Hepatocyte (in vitro differentiated cells): ENCODE measurements around the gene SMG7.

Experiments used
- EZH2 ChIP-seq: fragments of 200-600 bp; sonication (generic); IDR thresholded peaks from 2 replicates; pipeline ENCODE4 v1.6.1; 2016; ENCODE audit warnings: antibody characterized with exemption, mild to moderate bottlenecking, borderline replicate concordance
- TF ChIP-seq, protein P1 (sequence below): fragments of 200-600 bp; sonication (generic); IDR thresholded peaks from 2 replicates; pipeline ENCODE4 v1.5.1; 2016; ENCODE audit warnings: antibody characterized with exemption, mild to moderate bottlenecking; ENCODE audit not compliant: poor library complexity

DNA sequence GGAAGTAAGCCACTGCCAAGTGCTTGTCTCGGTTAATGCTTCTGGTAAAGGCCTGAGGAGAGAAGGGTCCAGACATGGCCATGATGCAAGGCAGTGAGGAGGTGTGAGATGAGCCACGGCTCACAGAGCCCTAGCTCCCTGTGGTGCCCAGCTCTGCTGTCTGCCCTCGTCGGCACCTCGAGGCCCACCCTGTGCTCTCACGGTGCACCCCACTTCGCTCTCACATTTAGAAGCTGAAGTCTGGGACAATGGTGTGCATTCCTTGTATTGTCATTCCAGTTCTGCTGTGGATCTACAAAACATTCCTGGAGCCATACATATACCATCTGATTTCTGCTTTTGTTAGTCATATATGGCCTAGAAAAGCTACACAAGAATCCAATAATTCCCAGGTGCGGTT lies 114.6 kb downstream of the SMG7 start:
- TF ChIP-seq, protein P1, sequence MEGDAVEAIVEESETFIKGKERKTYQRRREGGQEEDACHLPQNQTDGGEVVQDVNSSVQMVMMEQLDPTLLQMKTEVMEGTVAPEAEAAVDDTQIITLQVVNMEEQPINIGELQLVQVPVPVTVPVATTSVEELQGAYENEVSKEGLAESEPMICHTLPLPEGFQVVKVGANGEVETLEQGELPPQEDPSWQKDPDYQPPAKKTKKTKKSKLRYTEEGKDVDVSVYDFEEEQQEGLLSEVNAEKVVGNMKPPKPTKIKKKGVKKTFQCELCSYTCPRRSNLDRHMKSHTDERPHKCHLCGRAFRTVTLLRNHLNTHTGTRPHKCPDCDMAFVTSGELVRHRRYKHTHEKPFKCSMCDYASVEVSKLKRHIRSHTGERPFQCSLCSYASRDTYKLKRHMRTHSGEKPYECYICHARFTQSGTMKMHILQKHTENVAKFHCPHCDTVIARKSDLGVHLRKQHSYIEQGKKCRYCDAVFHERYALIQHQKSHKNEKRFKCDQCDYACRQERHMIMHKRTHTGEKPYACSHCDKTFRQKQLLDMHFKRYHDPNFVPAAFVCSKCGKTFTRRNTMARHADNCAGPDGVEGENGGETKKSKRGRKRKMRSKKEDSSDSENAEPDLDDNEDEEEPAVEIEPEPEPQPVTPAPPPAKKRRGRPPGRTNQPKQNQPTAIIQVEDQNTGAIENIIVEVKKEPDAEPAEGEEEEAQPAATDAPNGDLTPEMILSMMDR: no peak
- TF ChIP-seq EZH2: no peak
